ENCODE measurements around the gene PNKP.

GRCh38 chr19:49889038-49889686, 21.8 kb upstream of the PNKP start:
- TF ChIP-seq CTCF (IDR thresholded peaks at IDR 0.05 in 4 of 5, conservative IDR thresholded peaks at IDR 0.05 in 1 of 5) = no peak
- TF ChIP-seq POLR2A (IDR thresholded peaks at IDR 0.05) = no peak

Data from gastrocnemius medialis (tissue), 4 donors.